SJSA1 (cell line): Measurements from ENCODE around the gene EPB42. TPM values are rescaled to one million over a fixed set of nuclear protein-coding genes. Genes with fewer than 3 reads are reported as not detected.

ENCODE experiments used
- DNase-seq, 2 experiments: peaks; one replicate each; pipeline ENCODE4 v3.0.0-alpha.2; 2015 to 2020; ENCODE audit warnings: low spot score in 2 of 2, low read depth in 1 of 2
- H3K27ac ChIP-seq: fragments of 250-450 bp; sonication (Bioruptor Pico); 2 replicates; pipeline ENCODE4 v1.5.1; 2020; ENCODE audit warnings: mild to moderate bottlenecking, moderate library complexity
- H3K27me3 ChIP-seq: fragments of 250-450 bp; sonication (Bioruptor Pico); replicated peaks from 2 replicates; pipeline ENCODE4 v1.5.1; 2020; ENCODE audit warnings: mild to moderate bottlenecking, moderate library complexity
- H3K36me3 ChIP-seq: fragments of 250-450 bp; sonication (Bioruptor Pico); 2 replicates; pipeline ENCODE4 v1.5.1; 2020; ENCODE audit warnings: mild to moderate bottlenecking
- H3K4me1 ChIP-seq: fragments of 250-450 bp; sonication (Bioruptor Pico); replicated peaks from 2 replicates; pipeline ENCODE4 v1.6.1; 2021; ENCODE audit warnings: mild to moderate bottlenecking
- H3K4me3 ChIP-seq: fragments of 250-450 bp; sonication (Bioruptor Pico); 2 replicates; pipeline ENCODE4 v1.5.1; 2020; ENCODE audit warnings: mild to moderate bottlenecking
- H3K9me3 ChIP-seq: fragments of 250-450 bp; sonication (Bioruptor Pico); replicated peaks from 2 replicates; pipeline ENCODE4 v1.5.1; 2020; ENCODE audit warnings: mild to moderate bottlenecking
- total RNA-seq: library from RNA; depleted of rRNA; stranded (reverse); fragments of >200 nt; shearing (Covaris generic); gene quantifications from 2 replicates; pipeline ENCODE4 v1.2.3, GENCODE V29; 2014

Gene EPB42
- total RNA-seq, 1 experiment from 2014 or later, result not detected

DNA sequence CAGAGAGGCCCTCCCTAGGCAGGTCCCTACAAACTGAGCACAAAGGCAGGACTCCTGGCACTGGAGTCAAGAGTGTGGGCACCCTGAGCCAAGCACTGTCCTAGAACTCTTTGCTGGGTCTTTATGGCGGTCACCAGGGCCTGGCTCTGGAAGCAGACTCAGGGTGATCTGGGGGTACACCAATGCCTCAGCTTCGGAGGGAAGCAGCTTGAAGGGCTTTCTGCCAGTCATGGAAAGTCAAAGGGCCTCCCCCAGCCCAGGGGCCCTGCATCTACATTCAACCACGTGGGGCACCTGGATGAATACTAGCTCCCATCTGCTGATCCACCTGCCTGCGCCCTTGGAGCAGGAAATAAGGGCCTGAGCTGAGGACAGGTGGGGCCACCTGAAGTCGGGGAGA, 7.4 kb downstream of the EPB42 start:
- Histone ChIP-seq H3K27me3 (no peaks in the 10 kb centered on the region), H3K4me3 (no peak overlapping the region), H3K27ac (no peak overlapping the region), H3K9me3 (no peaks in the 10 kb centered on the region), H3K4me1 (no peaks in the 10 kb centered on the region), H3K36me3 (no peaks in the 10 kb centered on the region)
- no peak for DNase-seq

- Histone ChIP-seq H3K4me1 (no peaks in the 10 kb centered on the region), H3K4me3 (no peak overlapping the region), H3K27ac (no peak overlapping the region), H3K9me3 (no peaks in the 10 kb centered on the region), H3K27me3 (no peaks in the 10 kb centered on the region), H3K36me3 (no peaks in the 10 kb centered on the region)
- no peak for DNase-seq
Measured at GRCh38 chr15:43212951-43213350, 7.9 kb downstream of the EPB42 start.

DNA sequence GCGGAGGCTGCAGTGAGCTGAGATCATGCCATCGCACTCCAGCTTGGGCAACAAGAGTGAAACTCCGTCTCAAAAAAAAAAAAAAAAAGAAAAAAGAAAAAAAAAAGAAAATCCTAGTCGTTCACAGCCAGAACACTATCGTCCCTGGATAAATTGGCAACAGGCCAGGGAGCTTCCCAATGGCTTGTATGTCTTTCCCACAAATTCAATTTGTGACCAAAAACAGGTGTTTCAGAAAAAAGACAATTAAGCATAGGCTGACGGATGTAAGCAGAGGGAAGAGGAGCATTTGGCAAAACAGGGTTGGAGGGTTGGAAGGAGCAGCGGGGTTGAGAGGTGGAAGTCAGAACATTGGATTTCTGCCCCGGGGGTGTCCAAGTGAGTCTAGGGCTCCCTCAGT, 8.5 kb downstream of the EPB42 start:
- H3K27ac ChIP-seq, result no peak overlapping the region
- no peaks in the 10 kb centered on the region for H3K4me1 ChIP-seq
- no peaks in the 10 kb centered on the region for H3K9me3 ChIP-seq
- H3K36me3 ChIP-seq, result no peaks in the 10 kb centered on the region
- no peaks in the 10 kb centered on the region for H3K27me3 ChIP-seq
- no peak overlapping the region for H3K4me3 ChIP-seq
- no peak for DNase-seq

DNA sequence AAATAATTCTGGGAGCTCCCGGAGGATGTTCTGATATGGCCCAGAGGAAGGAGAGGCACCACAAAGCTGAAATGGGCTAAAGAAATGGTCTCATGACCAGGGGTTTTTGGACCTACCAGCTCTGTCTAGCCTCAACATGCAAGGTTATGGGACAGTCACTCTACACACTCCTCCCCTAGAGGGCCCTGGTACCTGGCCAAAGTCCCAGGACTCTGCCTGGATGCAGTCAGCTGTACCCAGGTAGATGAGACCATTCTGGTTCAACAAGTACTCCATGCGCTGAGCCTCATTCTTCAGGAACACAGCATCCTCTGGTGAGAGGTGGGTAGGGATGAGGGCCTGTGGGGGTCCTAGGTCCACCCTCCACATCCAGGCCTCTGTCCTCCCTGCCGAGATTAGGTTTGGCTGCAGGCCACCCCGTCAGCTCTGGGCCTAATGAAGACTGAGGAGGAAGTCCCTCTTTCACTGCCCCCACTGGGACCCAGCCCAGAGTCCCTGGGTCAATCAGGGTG, 9.5 kb downstream of the EPB42 start:
- Histone ChIP-seq H3K27me3 (no peaks in the 10 kb centered on the region), H3K4me3 (no peak overlapping the region)

DNA sequence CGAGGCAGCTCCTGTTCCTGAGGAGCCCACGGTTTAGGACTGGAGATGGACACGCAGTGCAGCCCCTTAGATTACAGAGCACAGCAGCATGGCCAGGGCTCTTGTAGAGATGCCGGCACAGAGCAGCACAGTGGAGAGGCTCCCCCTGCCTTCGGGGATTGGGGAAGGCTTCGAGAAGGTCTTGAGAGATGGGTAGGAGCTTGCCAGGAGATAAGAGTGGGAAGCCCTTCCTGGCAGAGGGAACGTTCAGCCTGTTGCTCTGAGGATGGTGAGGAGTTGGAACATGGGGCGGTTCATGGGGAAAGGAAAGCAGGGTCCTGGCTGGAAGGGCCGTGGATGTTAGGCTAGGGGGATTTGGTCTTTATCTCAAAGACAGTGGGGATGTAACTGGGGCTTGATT, 10.0 kb downstream of the EPB42 start:
- H3K27ac ChIP-seq, result no peak overlapping the region
- no peak for DNase-seq
- H3K9me3 ChIP-seq, result no peaks in the 10 kb centered on the region
- no peaks in the 10 kb centered on the region for H3K27me3 ChIP-seq
- H3K36me3 ChIP-seq, result no peaks in the 10 kb centered on the region
- H3K4me1 ChIP-seq, result no peaks in the 10 kb centered on the region
- no peak overlapping the region for H3K4me3 ChIP-seq

More for the DNA sequence above, 9.5 kb downstream of the EPB42 start:
- Histone ChIP-seq H3K9me3 (no peaks in the 10 kb centered on the region), H3K27ac (no peak overlapping the region), H3K4me1 (no peaks in the 10 kb centered on the region), H3K36me3 (no peaks in the 10 kb centered on the region)
- DNase-seq, result no peak

GRCh38 chr15:43210172-43210745, 10.6 kb downstream of the EPB42 start:
- no peak overlapping the region for H3K4me3 ChIP-seq
- H3K27me3 ChIP-seq, result no peaks in the 10 kb centered on the region
- DNase-seq, result no peak
- H3K4me1 ChIP-seq, result no peaks in the 10 kb centered on the region
- H3K9me3 ChIP-seq, result no peaks in the 10 kb centered on the region
- H3K27ac ChIP-seq, result no peak overlapping the region
- no peaks in the 10 kb centered on the region for H3K36me3 ChIP-seq

DNA sequence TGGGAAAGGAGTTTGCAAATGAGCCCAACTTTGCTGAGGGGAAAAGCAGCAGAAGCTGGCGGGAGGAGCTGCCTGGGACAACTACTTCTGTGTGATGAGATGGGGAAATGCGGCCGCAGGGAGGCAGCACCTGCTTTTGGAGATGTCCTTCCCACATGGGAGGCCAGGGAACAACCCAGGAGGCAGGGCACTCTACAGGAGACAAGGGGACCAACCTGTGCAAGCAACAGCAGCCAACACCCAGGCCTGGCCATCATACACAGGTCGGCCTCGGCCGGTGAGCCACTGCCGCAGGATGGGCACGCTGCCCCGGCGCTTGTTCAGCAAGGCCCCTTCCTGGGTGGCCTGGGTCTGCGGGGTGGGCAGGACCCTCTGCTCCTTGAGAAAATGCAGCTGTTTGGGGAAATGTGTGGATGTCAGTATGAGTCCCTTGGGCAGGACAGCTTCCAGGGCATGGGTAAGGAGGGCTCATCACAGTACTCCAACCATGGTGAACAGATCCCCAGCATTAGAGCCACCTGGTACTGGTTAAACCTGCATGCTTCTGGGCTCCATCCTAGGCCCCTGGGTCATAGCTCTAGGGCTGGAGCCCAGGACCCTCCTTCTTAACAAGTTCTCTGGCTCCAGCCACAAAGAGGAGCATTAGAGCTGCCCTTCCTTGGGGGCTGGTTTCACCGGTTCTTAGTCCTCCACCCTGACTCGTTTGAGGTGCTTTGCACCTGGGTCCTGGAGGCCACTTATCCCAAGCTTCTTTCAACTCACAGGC, 11.6 kb downstream of the EPB42 start:
- no peaks in the 10 kb centered on the region for H3K27me3 ChIP-seq

DNA sequence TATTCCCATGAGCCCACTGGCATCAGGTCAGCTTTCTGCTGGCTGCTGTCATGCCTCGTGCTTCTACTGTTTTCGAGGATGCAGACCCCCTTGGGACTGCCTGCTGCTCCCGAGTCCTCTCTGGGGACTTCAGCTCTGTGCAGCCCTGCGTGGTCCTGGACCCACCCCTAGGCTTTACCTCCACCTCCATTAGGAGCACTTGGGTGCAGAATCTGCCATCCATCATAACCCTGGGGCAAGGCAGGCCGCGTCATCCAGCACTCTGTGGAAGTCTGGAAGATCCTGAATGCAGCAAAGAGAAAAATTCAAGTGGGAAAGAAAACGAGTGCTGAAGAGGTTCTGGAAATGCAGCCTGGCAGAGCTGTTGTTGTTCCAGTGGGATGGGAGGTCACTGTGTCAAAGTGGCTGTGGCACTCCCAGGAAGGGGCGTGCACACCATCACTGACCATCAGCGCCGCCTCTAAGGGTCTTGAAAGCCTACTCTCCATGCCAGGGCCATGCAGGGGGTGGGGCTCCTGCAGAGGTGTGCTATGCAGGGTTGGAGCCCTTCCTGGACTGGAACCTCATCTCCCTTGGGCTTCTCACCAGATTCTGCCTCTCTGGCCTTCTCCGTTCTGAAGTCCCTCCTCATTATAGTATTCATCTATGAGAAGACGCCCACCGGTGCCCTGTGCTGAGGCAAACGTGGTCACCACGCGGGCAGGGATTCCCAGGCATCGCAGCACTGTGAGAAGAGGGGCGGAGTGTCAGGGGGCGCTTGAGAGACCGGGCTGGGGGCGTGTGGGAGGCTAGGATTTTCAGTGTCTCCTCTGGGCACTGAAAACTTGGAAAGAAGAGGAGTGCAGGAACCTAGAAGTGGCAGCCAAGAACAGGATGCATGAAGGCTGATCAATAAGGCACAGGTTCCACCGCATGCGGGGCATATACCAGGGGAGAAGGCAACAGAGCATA, 12.5 kb downstream of the EPB42 start:
- Histone ChIP-seq H3K36me3 (no peaks in the 10 kb centered on the region), H3K4me3 (no peak overlapping the region), H3K27me3 (no peaks in the 10 kb centered on the region), H3K9me3 (no peaks in the 10 kb centered on the region), H3K4me1 (no peaks in the 10 kb centered on the region), H3K27ac (no peak overlapping the region)
- no peak for DNase-seq

More for the DNA sequence above, 11.6 kb downstream of the EPB42 start:
- Histone ChIP-seq H3K36me3 (no peaks in the 10 kb centered on the region), H3K4me1 (no peaks in the 10 kb centered on the region), H3K27ac (no peak overlapping the region), H3K4me3 (no peak overlapping the region), H3K9me3 (no peaks in the 10 kb centered on the region)
- DNase-seq, result no peak

GRCh38 chr15:43207024-43207423, 13.8 kb downstream of the EPB42 start:
- H3K4me1 ChIP-seq, result no peaks in the 10 kb centered on the region
- no peaks in the 10 kb centered on the region for H3K36me3 ChIP-seq
- no peaks in the 10 kb centered on the region for H3K9me3 ChIP-seq
- H3K27ac ChIP-seq, result no peak overlapping the region
- H3K4me3 ChIP-seq, result no peak overlapping the region
- no peaks in the 10 kb centered on the region for H3K27me3 ChIP-seq
- no peak for DNase-seq

GRCh38 chr15:43206054-43206453, 14.8 kb downstream of the EPB42 start:
- no peak overlapping the region for H3K27ac ChIP-seq
- no peaks in the 10 kb centered on the region for H3K9me3 ChIP-seq
- DNase-seq, result no peak
- no peaks in the 10 kb centered on the region for H3K36me3 ChIP-seq
- no peaks in the 10 kb centered on the region for H3K27me3 ChIP-seq
- H3K4me3 ChIP-seq, result no peak overlapping the region
- H3K4me1 ChIP-seq, result no peaks in the 10 kb centered on the region

DNA sequence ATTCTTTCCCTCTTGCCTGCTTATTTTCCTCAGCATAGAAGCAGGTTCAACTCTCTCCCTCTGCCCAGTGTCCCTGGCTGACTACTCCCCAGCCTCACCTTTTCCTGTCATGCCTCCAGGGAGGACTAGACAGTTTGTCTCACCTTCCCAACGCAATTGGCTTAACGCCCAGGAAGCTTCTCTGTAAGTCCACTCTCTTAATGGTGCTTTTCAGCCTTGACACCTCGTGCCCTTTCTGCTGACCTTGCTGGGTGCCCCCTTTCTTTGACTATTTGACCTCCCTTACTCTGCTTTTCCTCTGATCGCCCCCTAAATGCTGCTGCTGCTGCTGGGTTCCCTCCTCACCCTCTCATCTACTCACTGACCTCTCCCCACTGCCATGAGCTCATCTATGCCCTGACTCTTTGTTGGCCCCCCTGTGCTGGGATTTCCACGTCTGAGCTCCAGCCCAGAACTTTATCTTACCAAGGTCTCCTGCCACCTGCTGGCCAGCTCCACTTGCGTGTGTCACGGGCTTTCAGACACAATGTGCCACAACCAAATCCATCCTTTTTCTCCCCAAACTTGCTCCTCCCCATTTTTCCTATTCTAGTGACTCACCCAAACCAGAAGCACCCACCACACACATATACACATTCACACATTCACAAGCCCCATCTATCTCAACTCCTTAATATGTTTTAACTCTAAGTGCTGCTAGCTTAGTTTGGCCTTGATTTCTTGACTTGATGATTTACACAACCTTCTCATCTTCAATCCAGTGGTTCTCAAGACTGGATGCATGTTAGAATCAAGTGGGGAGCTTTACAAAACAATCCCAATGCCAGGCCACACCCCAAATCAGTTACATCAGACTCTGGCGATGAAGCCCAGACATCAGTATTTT, 16.6 kb downstream of the EPB42 start:
- peak; percentile 33 to 68 for DNase-seq
- Histone ChIP-seq H3K4me3 (no peak overlapping the region), H3K9me3 (no peaks in the 10 kb centered on the region), H3K4me1 (no peaks in the 10 kb centered on the region), H3K36me3 (no peaks in the 10 kb centered on the region), H3K27me3 (no peaks in the 10 kb centered on the region), H3K27ac (no peak overlapping the region)

- H3K9me3 ChIP-seq, result no peaks in the 10 kb centered on the region
- H3K27ac ChIP-seq, result no peak overlapping the region
- H3K36me3 ChIP-seq, result peaks cover 9% of the 10 kb centered on the region
- H3K27me3 ChIP-seq, result no peaks in the 10 kb centered on the region
- no peak for DNase-seq
- H3K4me3 ChIP-seq, result no peak overlapping the region
- no peaks in the 10 kb centered on the region for H3K4me1 ChIP-seq
Measured at GRCh38 chr15:43199945-43200488, 20.8 kb downstream of the EPB42 start.

DNA sequence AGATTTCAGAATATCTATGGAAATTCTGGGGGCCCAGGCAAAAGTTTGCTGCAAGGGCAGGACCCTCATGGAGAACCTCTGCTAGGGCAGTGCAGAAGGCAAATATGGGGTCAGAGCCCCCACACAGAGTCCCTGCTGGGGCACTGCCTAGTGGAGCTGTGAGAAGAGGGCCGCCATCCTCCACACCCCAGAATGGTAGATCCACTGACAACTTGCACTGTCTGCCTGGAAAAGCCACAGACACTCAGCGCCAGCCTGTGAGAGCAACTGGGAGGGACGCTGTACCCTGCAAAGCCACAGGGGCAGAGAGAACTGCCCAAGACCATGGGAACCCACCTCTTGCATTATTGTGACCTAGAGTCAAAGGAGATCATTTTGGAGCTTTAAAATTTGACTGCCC, 21.8 kb downstream of the EPB42 start:
- Histone ChIP-seq H3K9me3 (no peaks in the 10 kb centered on the region), H3K36me3 (peaks cover 17% of the 10 kb centered on the region), H3K4me3 (no peak overlapping the region), H3K27me3 (no peaks in the 10 kb centered on the region), H3K4me1 (no peaks in the 10 kb centered on the region), H3K27ac (no peak overlapping the region)
- DNase-seq, result no peak
